Measurements from ENCODE around the gene ZFP36.

DNA sequence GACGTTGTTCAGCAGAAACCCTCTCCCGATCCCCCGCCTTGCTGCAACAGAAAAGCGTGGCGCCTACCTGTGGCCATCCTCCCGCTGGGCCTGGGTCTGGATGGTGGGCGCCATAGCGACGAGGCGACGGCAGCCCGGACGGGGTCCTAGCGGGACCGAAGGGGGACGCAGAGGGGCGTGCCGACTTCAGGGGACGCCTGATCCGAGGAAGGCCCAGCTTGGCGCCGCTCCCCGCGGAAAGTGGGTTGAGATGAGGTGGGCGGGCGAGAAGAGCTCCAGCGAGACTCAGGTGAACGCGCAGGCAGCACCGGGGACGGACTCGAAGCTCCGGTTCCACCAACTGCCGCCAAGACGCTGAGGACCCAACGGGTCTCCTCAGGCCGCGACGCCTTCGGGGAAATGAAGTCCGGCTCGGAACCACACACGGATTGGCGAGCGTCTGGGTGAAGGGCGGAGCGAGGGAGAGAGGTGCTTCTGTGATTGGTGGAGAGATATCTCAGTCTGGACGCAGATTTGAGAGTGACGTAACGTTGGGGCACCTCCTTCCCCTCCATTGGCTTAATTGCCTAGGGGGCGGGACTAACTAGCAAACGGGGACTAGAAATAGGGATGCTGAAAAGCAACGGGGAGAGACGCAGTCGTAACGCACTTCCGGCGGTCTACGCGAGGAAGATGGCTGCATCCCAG, 15.8 kb upstream of the ZFP36 start, which contains the start of the genes MED29 and PAF1:
- peak; percentile 88 to 94 for TF ChIP-seq POLR2A (IDR thresholded peaks at IDR 0.05)
- TF ChIP-seq, protein P1, sequence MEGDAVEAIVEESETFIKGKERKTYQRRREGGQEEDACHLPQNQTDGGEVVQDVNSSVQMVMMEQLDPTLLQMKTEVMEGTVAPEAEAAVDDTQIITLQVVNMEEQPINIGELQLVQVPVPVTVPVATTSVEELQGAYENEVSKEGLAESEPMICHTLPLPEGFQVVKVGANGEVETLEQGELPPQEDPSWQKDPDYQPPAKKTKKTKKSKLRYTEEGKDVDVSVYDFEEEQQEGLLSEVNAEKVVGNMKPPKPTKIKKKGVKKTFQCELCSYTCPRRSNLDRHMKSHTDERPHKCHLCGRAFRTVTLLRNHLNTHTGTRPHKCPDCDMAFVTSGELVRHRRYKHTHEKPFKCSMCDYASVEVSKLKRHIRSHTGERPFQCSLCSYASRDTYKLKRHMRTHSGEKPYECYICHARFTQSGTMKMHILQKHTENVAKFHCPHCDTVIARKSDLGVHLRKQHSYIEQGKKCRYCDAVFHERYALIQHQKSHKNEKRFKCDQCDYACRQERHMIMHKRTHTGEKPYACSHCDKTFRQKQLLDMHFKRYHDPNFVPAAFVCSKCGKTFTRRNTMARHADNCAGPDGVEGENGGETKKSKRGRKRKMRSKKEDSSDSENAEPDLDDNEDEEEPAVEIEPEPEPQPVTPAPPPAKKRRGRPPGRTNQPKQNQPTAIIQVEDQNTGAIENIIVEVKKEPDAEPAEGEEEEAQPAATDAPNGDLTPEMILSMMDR (IDR thresholded peaks at IDR 0.05), result peak in 2 of 6 experiments; percentile 6 to 10
